HEK293 (cell line): ENCODE data around the gene PAQR8.

ENCODE experiments used
- CTCF ChIA-PET: fragments of 350-600 bp; formaldehyde crosslinking; extraction: SDS; loops from one replicate; lab custom pipeline; 2021; ENCODE audit warnings: antibody characterized with exemption; lab: Yijun Ruan, JAX
- POLR2A ChIA-PET: fragments of 300-600 bp; formaldehyde crosslinking; extraction: SDS; loops from one replicate; lab custom pipeline; 2020; ENCODE audit warnings: antibody characterized with exemption, inconsistent platforms; lab: Yijun Ruan, JAX
- H3K27ac ChIP-seq: fragments of 200-500 bp; sonication (Bioruptor generic); 2 replicates; pipeline ENCODE4 v1.5.1; 2014; ENCODE audit warnings: low read depth, low read length, control low read depth, inconsistent platforms; ENCODE audit errors: extremely low read depth
- H3K36me3 ChIP-seq, 2 experiments: fragments of 200-500 bp in 1 of 2; sonication (Bioruptor generic) in 1 of 2; 1 replicate in 1 of 2; 2 replicates in 1 of 2; pipeline ENCODE4 v1.5.1; 2014 to 2017; ENCODE audit warnings: inconsistent platforms in 2 of 2, low read length in 2 of 2; ENCODE audit not compliant: control insufficient read depth in 2 of 2, insufficient read depth in 1 of 2
- H3K4me1 ChIP-seq: fragments of 200-500 bp; sonication (Bioruptor generic); 2 replicates; pipeline ENCODE4 v1.5.1; 2014; ENCODE audit warnings: mild to moderate bottlenecking, low read length, inconsistent platforms; ENCODE audit not compliant: control insufficient read depth, insufficient read depth
- H3K4me3 ChIP-seq: 2 replicates; pipeline ENCODE4 v1.5.1; 2011; ENCODE audit warnings: low read depth, mild to moderate bottlenecking, control low read depth, low read length, moderate library complexity
- H3K9me3 ChIP-seq: fragments of 200-500 bp; sonication (Bioruptor generic); 2 replicates; pipeline ENCODE4 v1.5.1; 2014; ENCODE audit warnings: low read depth, low read length, inconsistent platforms; ENCODE audit not compliant: control insufficient read depth, insufficient read depth
- GLIS2 ChIP-seq: fragments of 450-650 bp; formaldehyde crosslinking; IDR thresholded peaks from 2 replicates; pipeline ENCODE4 v1.5.1; 2016; ENCODE audit warnings: missing biosample characterization, missing genetic modification characterization
- PRDM1 ChIP-seq: fragments of 450-650 bp; formaldehyde crosslinking; IDR thresholded peaks from 2 replicates; pipeline ENCODE4; 2016; ENCODE audit warnings: missing biosample characterization, missing genetic modification characterization
- SETDB1 ChIP-seq: IDR thresholded peaks from one replicate; pipeline ENCODE4 v1.6.1; 2017; ENCODE audit warnings: mild to moderate bottlenecking, low read length, moderate library complexity, mixed read lengths; ENCODE audit not compliant: insufficient read length
- TSHZ1 ChIP-seq: fragments of 450-650 bp; formaldehyde crosslinking; IDR thresholded peaks from 2 replicates; pipeline ENCODE4 v1.5.1; 2016; ENCODE audit warnings: missing biosample characterization, missing genetic modification characterization, borderline replicate concordance
- YY2 ChIP-seq: fragments of 450-650 bp; formaldehyde crosslinking; IDR thresholded peaks from 2 replicates; pipeline ENCODE4 v1.5.1; 2016; ENCODE audit warnings: missing biosample characterization, missing genetic modification characterization
- ZBTB20 ChIP-seq: fragments of 450-650 bp; formaldehyde crosslinking; IDR thresholded peaks from 2 replicates; pipeline ENCODE4 v1.5.1; 2016; ENCODE audit warnings: missing biosample characterization, missing genetic modification characterization
- ZFP69B ChIP-seq: fragments of 450-650 bp; formaldehyde crosslinking; IDR thresholded peaks from 2 replicates; pipeline ENCODE4 v1.5.1; 2016; ENCODE audit warnings: missing biosample characterization, missing genetic modification characterization
- ZNF140 ChIP-seq: fragments of 450-650 bp; formaldehyde crosslinking; IDR thresholded peaks from 2 replicates; pipeline ENCODE4 v1.5.1; 2016; ENCODE audit warnings: missing biosample characterization, missing genetic modification characterization
- ZNF19 ChIP-seq: fragments of 450-650 bp; formaldehyde crosslinking; IDR thresholded peaks from 2 replicates; pipeline ENCODE4; 2016; ENCODE audit warnings: missing biosample characterization, missing genetic modification characterization, low read depth
- ZNF514 ChIP-seq: fragments of 450-650 bp; formaldehyde crosslinking; IDR thresholded peaks from 2 replicates; pipeline ENCODE4 v1.5.1; 2016; ENCODE audit warnings: missing biosample characterization, missing genetic modification characterization
- ZNF600 ChIP-seq: fragments of 450-650 bp; formaldehyde crosslinking; IDR thresholded peaks from 2 replicates; pipeline ENCODE4 v1.5.1; 2016; ENCODE audit warnings: missing biosample characterization, missing genetic modification characterization
- ZNF654 ChIP-seq: fragments of 450-650 bp; formaldehyde crosslinking; IDR thresholded peaks from 2 replicates; pipeline ENCODE4 v1.5.1; 2016; ENCODE audit warnings: low read depth, missing biosample characterization, missing genetic modification characterization
- ZNF747 ChIP-seq: fragments of 450-650 bp; formaldehyde crosslinking; IDR thresholded peaks from 2 replicates; pipeline ENCODE4 v1.5.1; 2016; ENCODE audit warnings: missing biosample characterization, missing genetic modification characterization
- TF ChIP-seq, protein P1 (sequence below): fragments of 450-650 bp; formaldehyde crosslinking; IDR thresholded peaks from 2 replicates; pipeline ENCODE4 v1.5.1; 2016; ENCODE audit warnings: missing biosample characterization, missing genetic modification characterization

PAQR8 gene

DNA sequence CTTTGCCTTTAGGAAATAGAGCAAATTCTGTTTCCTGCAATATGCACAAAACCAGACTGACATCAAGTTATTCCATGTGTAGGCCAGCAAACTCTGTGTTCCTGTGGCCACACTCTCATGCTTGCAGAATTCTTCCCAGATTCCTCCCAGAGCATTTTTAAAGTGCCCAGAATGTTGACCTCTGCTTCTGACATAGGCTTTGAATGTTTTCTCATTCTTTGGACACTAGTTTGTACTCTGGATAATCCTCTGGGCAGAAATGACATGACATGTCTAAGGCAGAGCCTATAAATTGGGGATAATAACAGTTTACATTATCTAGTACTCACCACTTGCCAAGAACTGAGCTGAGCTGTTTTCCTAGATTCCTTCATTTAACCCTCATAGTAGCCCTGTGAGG lies 49.0 kb downstream of the PAQR8 start (continued):
- no peak for TF ChIP-seq TSHZ1 (tag by site-specific recombination)

DNA sequence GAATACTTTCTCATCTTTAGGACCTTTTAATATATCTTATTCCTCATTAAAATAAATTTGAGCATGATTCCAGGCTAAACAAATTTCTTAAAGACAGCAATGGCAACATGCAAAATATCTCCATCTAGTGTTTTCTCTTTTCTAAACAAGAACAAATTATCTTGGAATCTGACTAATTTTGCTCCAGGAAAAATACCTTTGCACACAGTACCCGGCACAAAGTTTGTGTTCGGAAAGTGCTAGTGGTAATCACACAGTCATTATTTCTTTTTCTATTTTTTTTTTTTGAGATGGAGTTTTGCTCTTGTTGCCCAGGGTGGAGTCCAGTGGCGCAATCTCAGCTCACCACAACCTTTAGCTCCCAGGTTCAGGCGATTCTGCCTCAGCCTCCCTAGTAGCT lies 50.0 kb downstream of the PAQR8 start:
- no peak overlapping the region for H3K4me3 ChIP-seq
- TF ChIP-seq ZNF654 (tag by site-specific recombination) = no peak
- TF ChIP-seq ZNF19 = no peak
- TF ChIP-seq ZFP69B (tag by site-specific recombination) = no peak
- TF ChIP-seq GLIS2 (tag by site-specific recombination) = no peak
- TF ChIP-seq, protein P1, sequence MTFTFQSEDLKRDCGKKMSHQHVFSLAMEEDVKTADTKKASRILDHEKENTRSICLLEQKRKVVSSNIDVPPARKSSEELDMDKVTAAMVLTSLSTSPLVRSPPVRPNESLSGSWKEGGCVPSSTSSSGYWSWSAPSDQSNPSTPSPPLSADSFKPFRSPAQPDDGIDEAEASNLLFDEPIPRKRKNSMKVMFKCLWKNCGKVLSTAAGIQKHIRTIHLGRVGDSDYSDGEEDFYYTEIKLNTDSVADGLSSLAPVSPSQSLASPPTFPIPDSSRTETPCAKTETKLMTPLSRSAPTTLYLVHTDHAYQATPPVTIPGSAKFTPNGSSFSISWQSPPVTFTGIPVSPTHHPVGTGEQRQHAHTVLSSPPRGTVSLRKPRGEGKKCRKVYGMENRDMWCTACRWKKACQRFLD (tag by site-specific recombination) = no peak
- TF ChIP-seq ZNF514 (tag by site-specific recombination) = no peak
- no peak for TF ChIP-seq ZBTB20
- TF ChIP-seq SETDB1 = no peak
- H3K27ac ChIP-seq = no peak overlapping the region
- H3K9me3 ChIP-seq = no peaks in the 10 kb centered on the region
- H3K36me3 ChIP-seq = no peaks in the 10 kb centered on the region
- ChIA-PET POLR2A (no interaction called here), CTCF (interaction anchor here (1.1 to 3.5 kb wide), 2 partner anchors 126 to 181 kb away, joined by 3 to 14 read pairs; no protein-coding TSS in a partner anchor)
- H3K4me1 ChIP-seq = 0 out of 2 replicates have a peak, but pooled peaks cover 3% of the 10 kb centered on the region

DNA sequence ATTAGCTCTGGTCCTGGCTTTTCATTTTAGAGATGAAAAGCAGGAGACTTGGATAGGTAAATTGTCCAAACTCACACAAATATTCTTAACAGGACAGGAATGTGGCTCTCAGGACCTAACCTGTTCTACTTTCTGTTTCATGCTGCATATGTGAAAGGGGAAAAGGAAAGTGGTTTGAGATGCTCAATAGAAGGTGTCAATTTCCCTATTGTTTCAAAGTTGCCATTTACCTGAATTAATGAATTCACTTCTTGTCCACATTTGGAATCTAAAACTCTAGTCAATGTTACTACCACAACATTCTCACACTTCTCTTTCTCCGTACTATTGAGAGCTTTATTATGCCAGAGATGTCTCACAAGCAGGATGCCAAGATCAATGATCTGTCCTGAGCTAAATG lies 53.4 kb downstream of the PAQR8 start:
- TF ChIP-seq PRDM1 (peak; percentile 85), ZNF600 (no peak)
- CTCF ChIA-PET = interaction anchor here (0.7 to 8.2 kb wide), 18 partner anchors 11 to 246 kb away, joined by 3 to 104 read pairs (median 6); no protein-coding TSS in a partner anchor
- Histone ChIP-seq H3K4me3 (no peak overlapping the region), H3K36me3 (no peaks in the 10 kb centered on the region), H3K9me3 (no peaks in the 10 kb centered on the region), H3K27ac (no peak overlapping the region), H3K4me1 (0 out of 2 replicates have a peak, but pooled peaks cover 3% of the 10 kb centered on the region)
- POLR2A ChIA-PET = no interaction called here

- H3K4me1 ChIP-seq = 0 out of 2 replicates have a peak, but pooled peaks cover 3% of the 10 kb centered on the region
- CTCF ChIA-PET = interaction anchor here (0.6 to 8.2 kb wide), 43 partner anchors 8 to 803 kb away, joined by 3 to 104 read pairs (median 5); no protein-coding TSS in a partner anchor
- H3K36me3 ChIP-seq = no peaks in the 10 kb centered on the region
- H3K9me3 ChIP-seq = no peaks in the 10 kb centered on the region
- H3K27ac ChIP-seq = no peak overlapping the region
- no peak overlapping the region for H3K4me3 ChIP-seq
- POLR2A ChIA-PET = interaction anchor here (1.3 kb wide), 1 partner anchor 88 kb away, joined by 4 read pairs; no protein-coding TSS in a partner anchor
- TF ChIP-seq ZNF747 (tag by site-specific recombination) (no peak), ZNF140 (no peak), YY2 (no peak)
- TF ChIP-seq, all 188 proteins: peak for 0
These were observed 54.1 kb downstream of the PAQR8 start for GRCh38 chr6:52415917-52416628.
